Loucy (cell line): ENCODE results near the gene CDH19.
"Not testable (repeated sequence)": the region's sequence is repeated elsewhere in the genome, so short reads cannot be mapped to it uniquely, and the experiment has no call there.

ENCODE experiments used
- H2AFZ ChIP-seq: fragments of 200-600 bp; sonication (generic); 2 replicates; pipeline ENCODE4 v1.6.0; 2016; ENCODE audit warnings: antibody characterized with exemption, mild to moderate bottlenecking, low read length, moderate library complexity
- H3F3A ChIP-seq: fragments of 200-600 bp; 2 replicates; pipeline ENCODE4 v1.6.0; 2016; ENCODE audit warnings: antibody characterized with exemption, low read depth, mild to moderate bottlenecking
- H3K27me3 ChIP-seq: fragments of 200-600 bp; sonication (generic); 2 replicates; pipeline ENCODE4 v1.6.1; 2014; ENCODE audit warnings: low read length, mild to moderate bottlenecking; ENCODE audit not compliant: insufficient read depth, poor library complexity, severe bottlenecking
- H3K36me3 ChIP-seq: fragments of 200-600 bp; sonication (generic); 2 replicates; pipeline ENCODE4 v1.6.1; 2016; ENCODE audit warnings: low read length; ENCODE audit not compliant: insufficient read depth
- H3K4me1 ChIP-seq: fragments of 200-600 bp; sonication (generic); 2 replicates; pipeline ENCODE4 v1.5.1; 2014; ENCODE audit warnings: low read length, mild to moderate bottlenecking; ENCODE audit not compliant: insufficient read depth, poor library complexity, severe bottlenecking
- H3K4me2 ChIP-seq: fragments of 200-600 bp; sonication (generic); 2 replicates; pipeline ENCODE4 v1.6.0; 2014; ENCODE audit warnings: antibody characterized with exemption, low read length, low read depth, mild to moderate bottlenecking; ENCODE audit not compliant: poor library complexity, severe bottlenecking
- H3K4me3 ChIP-seq: fragments of 200-600 bp; sonication (generic); 2 replicates; pipeline ENCODE4 v1.5.1; 2014; ENCODE audit warnings: low read length, mild to moderate bottlenecking, mixed read lengths; ENCODE audit not compliant: poor library complexity, severe bottlenecking
- H3K79me2 ChIP-seq: fragments of 200-600 bp; sonication (generic); 2 replicates; pipeline ENCODE4 v1.6.1; 2014; ENCODE audit warnings: low read length; ENCODE audit not compliant: insufficient read depth
- H3K9ac ChIP-seq: fragments of 200-600 bp; sonication (generic); 2 replicates; pipeline ENCODE4 v1.6.0; 2014; ENCODE audit warnings: mild to moderate bottlenecking, low read depth, low read length, moderate library complexity; ENCODE audit not compliant: poor library complexity, severe bottlenecking
- H3K9me2 ChIP-seq: fragments of 200-600 bp; sonication (generic); replicated peaks from 2 replicates; pipeline ENCODE4 v1.6.1; 2016; ENCODE audit warnings: low read depth, low read length, mixed read lengths
- H3K9me3 ChIP-seq: fragments of 200-600 bp; sonication (generic); 2 replicates; pipeline ENCODE4 v1.6.1; 2014; ENCODE audit warnings: mild to moderate bottlenecking, antibody characterized with exemption, low read length, low read depth; ENCODE audit not compliant: insufficient read depth
- H4K20me1 ChIP-seq: fragments of 200-600 bp; sonication (generic); 2 replicates; pipeline ENCODE4 v1.6.0; 2014; ENCODE audit warnings: antibody characterized with exemption, low read length, mild to moderate bottlenecking; ENCODE audit not compliant: insufficient read depth, poor library complexity, severe bottlenecking
- CTCF ChIP-seq: fragments of 200-600 bp; sonication (generic); conservative IDR thresholded peaks from 2 replicates; pipeline ENCODE4 v1.5.1; 2014; ENCODE audit warnings: mild to moderate bottlenecking, antibody characterized with exemption, low read length
- EZH2phosphoT487 ChIP-seq: fragments of 200-600 bp; IDR thresholded peaks from 2 replicates; pipeline ENCODE4 v1.6.1; 2018; ENCODE audit warnings: antibody characterized with exemption, mild to moderate bottlenecking, moderate library complexity, borderline replicate concordance

The CDH19 gene

DNA sequence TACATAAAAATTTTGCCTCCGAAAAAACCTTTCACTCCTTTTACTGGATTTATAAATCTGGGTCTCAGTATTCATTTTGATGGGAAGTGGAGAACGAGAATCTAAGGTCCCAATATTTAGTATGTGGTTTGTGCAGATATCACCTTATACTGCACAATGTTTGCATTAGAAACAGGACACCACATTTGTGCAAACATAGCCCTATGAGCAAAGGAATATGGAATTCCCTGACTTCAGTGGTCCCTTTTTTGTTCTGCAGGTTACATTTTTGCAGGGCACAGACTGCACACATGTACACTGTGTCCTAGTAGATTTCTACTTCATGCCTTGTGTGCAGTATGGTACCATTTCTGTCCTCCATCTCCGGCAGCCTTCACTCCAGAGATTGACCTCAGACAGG, 130.0 kb downstream of the CDH19 start:
- no peak overlapping the region for H3K4me2 ChIP-seq
- H3K27me3 ChIP-seq, result no peaks in the 10 kb centered on the region
- TF ChIP-seq CTCF (no peak), EZH2phosphoT487 (no peak)
- H3K9me3 ChIP-seq, result no peaks in the 10 kb centered on the region
- no peak overlapping the region for H2AFZ ChIP-seq
- no peaks in the 10 kb centered on the region for H4K20me1 ChIP-seq
- H3K36me3 ChIP-seq, result no peaks in the 10 kb centered on the region
- H3K4me3 ChIP-seq, result no peak overlapping the region
- H3F3A ChIP-seq, result no peaks in the 10 kb centered on the region
- H3K79me2 ChIP-seq, result no peaks in the 10 kb centered on the region
- no peaks in the 10 kb centered on the region for H3K4me1 ChIP-seq
- no peaks in the 10 kb centered on the region for H3K9me2 ChIP-seq
- no peak overlapping the region for H3K9ac ChIP-seq

DNA sequence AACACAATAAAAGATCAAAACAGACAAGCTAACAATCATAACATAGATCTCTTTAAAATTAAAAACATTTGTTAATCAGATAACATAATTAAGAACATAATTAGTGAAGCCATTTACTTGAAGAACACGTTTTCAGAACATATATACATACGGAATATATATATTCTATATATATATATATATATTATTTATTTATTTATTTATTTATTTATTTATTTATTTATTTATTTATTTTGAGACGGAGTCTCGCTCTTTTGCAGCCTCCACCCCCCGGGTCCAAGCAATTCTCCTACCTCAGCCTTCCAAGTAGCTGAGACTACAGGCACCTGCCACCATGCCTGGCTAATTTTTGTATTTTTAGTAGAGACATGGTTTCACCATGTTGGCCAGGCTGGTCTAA, 137.7 kb downstream of the CDH19 start:
- H3K9me3 ChIP-seq, H3K4me2 ChIP-seq, H4K20me1 ChIP-seq, H3K9me2 ChIP-seq, H3F3A ChIP-seq, H3K27me3 ChIP-seq, H3K9ac ChIP-seq, H3K4me1 ChIP-seq, H3K4me3 ChIP-seq, H2AFZ ChIP-seq, H3K79me2 ChIP-seq, H3K36me3 ChIP-seq: not testable (repeated sequence)

DNA sequence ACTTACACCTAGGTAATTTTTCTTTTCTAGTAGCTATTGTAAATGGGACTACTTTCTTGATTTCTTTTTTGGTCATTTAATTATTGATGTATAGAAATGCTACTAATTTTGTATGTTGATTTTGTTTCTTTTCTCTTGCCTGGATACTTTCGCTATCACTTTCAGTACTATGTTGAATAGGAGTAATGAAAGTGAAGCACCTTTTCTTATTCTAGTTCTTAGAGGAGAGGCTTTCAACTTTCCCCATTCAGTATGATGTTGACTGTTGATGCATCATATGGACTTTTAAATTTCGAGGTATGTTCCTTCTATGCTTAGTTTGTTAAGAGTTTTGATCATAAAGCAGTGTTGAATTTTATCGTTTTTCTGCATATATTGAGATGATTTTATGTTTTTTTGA, 142.5 kb downstream of the CDH19 start:
- Histone ChIP-seq H3K9me3 (no peaks in the 10 kb centered on the region), H3F3A (no peaks in the 10 kb centered on the region), H3K79me2 (no peaks in the 10 kb centered on the region), H3K4me3 (no peak overlapping the region), H3K27me3 (no peaks in the 10 kb centered on the region), H2AFZ (no peak overlapping the region), H3K4me2 (no peak overlapping the region), H3K36me3 (no peaks in the 10 kb centered on the region), H3K9ac (no peak overlapping the region), H4K20me1 (no peaks in the 10 kb centered on the region), H3K4me1 (no peaks in the 10 kb centered on the region), H3K9me2 (no peaks in the 10 kb centered on the region)
- TF ChIP-seq EZH2phosphoT487, result no peak
- no peak for TF ChIP-seq CTCF

- H3K9me2 ChIP-seq, result no peaks in the 10 kb centered on the region
- no peaks in the 10 kb centered on the region for H4K20me1 ChIP-seq
- H3F3A ChIP-seq, result no peaks in the 10 kb centered on the region
- no peak overlapping the region for H2AFZ ChIP-seq
- no peaks in the 10 kb centered on the region for H3K4me1 ChIP-seq
- H3K36me3 ChIP-seq, result no peaks in the 10 kb centered on the region
- H3K27me3 ChIP-seq, result no peaks in the 10 kb centered on the region
- no peak overlapping the region for H3K4me2 ChIP-seq
- no peaks in the 10 kb centered on the region for H3K9me3 ChIP-seq
- no peaks in the 10 kb centered on the region for H3K79me2 ChIP-seq
- no peak for TF ChIP-seq CTCF
- no peak overlapping the region for H3K4me3 ChIP-seq
- H3K9ac ChIP-seq, result no peak overlapping the region
These were observed 146.6 kb downstream of the CDH19 start for GRCh38 chr18:66457245-66457644.
